ENCODE measurements around the gene PSMD2. TPM values are rescaled to one million over a fixed set of nuclear protein-coding genes. Genes with fewer than 3 reads are reported as not detected.

Gene PSMD2
- total and polyA plus RNA-seq, 2 donors (not counting 3 experiments of a cell fraction or from before 2014, with no cell fraction given): 414 to 435 TPM

DNA sequence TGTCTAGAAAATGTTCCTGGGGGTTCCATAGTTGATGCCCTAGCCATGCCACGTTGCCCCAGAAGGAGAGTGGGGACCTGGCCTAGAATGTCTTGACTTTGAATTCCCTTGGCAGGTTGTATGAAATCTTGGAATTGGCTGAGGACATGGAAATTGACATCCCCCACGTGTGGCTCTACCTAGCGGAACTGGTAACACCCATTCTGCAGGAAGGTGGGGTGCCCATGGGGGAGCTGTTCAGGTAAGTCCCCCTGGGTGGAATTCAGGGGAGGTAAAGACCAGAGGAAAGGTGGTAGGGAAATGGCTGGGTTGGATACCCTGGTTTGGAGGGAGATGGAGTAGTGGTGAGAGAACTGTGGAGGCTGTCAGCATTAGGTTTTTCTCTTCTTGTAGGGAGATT is 29.5 kb downstream of the PSMD2 start:
- Histone ChIP-seq H3K4me2 (ENCODE audit: insufficient read depth, low read length) (no peak overlapping the region), H3K4me3 (replicated peaks in 1 of 3; ENCODE audit: insufficient read depth in 1 of 3, low read depth in 1 of 3, low read length in 3 of 3) (no peak overlapping the region), H3K27me3 (ENCODE audit: control insufficient read depth in 2 of 2, insufficient read depth in 2 of 2, low read length in 2 of 2) (no peaks in the 10 kb centered on the region), H3K27ac (ENCODE audit: insufficient read depth, low read depth, low read length) (no peak overlapping the region), H3K9me1 (replicated peaks; ENCODE audit: control insufficient read depth, extremely low read depth, insufficient read depth, low read length) (no peaks in the 10 kb centered on the region), H3K79me2 (ENCODE audit: control insufficient read depth, insufficient read depth, low read length) (peaks cover 49% of the 10 kb centered on the region), H4K20me1 (replicated peaks; ENCODE audit: control insufficient read depth, extremely low read depth, insufficient read depth, low read length) (no peaks in the 10 kb centered on the region), H3K9ac (replicated peaks; ENCODE audit: extremely low read depth, insufficient read depth, low read length) (no peak overlapping the region), H3K4me1 (ENCODE audit: control insufficient read depth, extremely low read depth, insufficient read depth, low read length) (peaks cover 25% of the 10 kb centered on the region), H2AFZ (ENCODE audit: low read depth, low read length) (no peak overlapping the region), H3K36me3 (ENCODE audit: control insufficient read depth in 2 of 2, extremely low read depth in 1 of 2, insufficient read depth in 2 of 2, low read length in 2 of 2) (peaks cover 63 to 67% of the 10 kb centered on the region in 2 experiments), H3K9me3 (replicated peaks; ENCODE audit: control insufficient read depth, insufficient read depth, low read length) (no peaks in the 10 kb centered on the region)
- FAIRE-seq: no peak
- dilution Hi-C loops (cut with MboI; ENCODE audit: extremely low pct_ligation_motif_present, low sequenced_read_pairs) (no loop called here), intact Hi-C loops (cut with micrococcal nuclease) (no loop called here)
- BruUV-seq (replicated peaks): no TSS peak
- CTCF ChIA-PET: no interaction called here
- TF ChIP-seq FOS (IDR thresholded peaks at IDR 0.05; ENCODE audit: borderline replicate concordance, insufficient read depth, low read length) (no peak), GATA2 (IDR thresholded peaks at IDR 0.05; ENCODE audit: insufficient read depth, insufficient read length, low read depth, low read length) (no peak), EZH2 (IDR thresholded peaks at IDR 0.05; ENCODE audit: borderline replicate concordance, low read depth, low read length, severe bottlenecking) (no peak), POLR2AphosphoS5 (IDR thresholded peaks at IDR 0.05; ENCODE audit: insufficient read depth, low read depth, low read length) (no peak), POLR2A (IDR thresholded peaks at IDR 0.05; ENCODE audit: low read depth, low read length) (no peak), MYC (IDR thresholded peaks at IDR 0.05; ENCODE audit: low read depth, low read length) (no peak), JUN (IDR thresholded peaks at IDR 0.05; ENCODE audit: borderline replicate concordance, insufficient read depth, insufficient read length, low read depth) (no peak)
- TF ChIP-seq, protein P1, sequence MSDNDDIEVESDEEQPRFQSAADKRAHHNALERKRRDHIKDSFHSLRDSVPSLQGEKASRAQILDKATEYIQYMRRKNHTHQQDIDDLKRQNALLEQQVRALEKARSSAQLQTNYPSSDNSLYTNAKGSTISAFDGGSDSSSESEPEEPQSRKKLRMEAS (IDR thresholded peaks at IDR 0.05; ENCODE audit: insufficient read depth, insufficient read length): no peak
- TF ChIP-seq, protein P2, sequence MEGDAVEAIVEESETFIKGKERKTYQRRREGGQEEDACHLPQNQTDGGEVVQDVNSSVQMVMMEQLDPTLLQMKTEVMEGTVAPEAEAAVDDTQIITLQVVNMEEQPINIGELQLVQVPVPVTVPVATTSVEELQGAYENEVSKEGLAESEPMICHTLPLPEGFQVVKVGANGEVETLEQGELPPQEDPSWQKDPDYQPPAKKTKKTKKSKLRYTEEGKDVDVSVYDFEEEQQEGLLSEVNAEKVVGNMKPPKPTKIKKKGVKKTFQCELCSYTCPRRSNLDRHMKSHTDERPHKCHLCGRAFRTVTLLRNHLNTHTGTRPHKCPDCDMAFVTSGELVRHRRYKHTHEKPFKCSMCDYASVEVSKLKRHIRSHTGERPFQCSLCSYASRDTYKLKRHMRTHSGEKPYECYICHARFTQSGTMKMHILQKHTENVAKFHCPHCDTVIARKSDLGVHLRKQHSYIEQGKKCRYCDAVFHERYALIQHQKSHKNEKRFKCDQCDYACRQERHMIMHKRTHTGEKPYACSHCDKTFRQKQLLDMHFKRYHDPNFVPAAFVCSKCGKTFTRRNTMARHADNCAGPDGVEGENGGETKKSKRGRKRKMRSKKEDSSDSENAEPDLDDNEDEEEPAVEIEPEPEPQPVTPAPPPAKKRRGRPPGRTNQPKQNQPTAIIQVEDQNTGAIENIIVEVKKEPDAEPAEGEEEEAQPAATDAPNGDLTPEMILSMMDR (IDR thresholded peaks at IDR 0.05; ENCODE audit: extremely low read depth in 1 of 2, insufficient read depth in 1 of 2, low read depth in 1 of 2, low read length in 2 of 2): no peak
- no peak for DNase-seq (ENCODE audit: low read depth, low spot score)
- POLR2A ChIA-PET: no interaction called here

Measured in endothelial cell of umbilical vein (primary cell).